Neuronal stem cell (in vitro differentiated cells): ENCODE measurements around the gene GCKR. TPM values are rescaled to one million over a fixed set of nuclear protein-coding genes. Genes with fewer than 3 reads are reported as not detected.
A peak's percentile ranks its signal among the peaks of the same experiment; 100 is the strongest.

Experiments used
- DNase-seq: peaks from one replicate; pipeline ENCODE4 v3.0.0-alpha.2; 2013; ENCODE audit warnings: low spot score
- H2AFZ ChIP-seq: one replicate; pipeline ENCODE4 v1.6.1; 2013; ENCODE audit warnings: mild to moderate bottlenecking, low read length, inconsistent platforms
- H2AK5ac ChIP-seq: 2 replicates; pipeline ENCODE4 v1.6.1; 2013; ENCODE audit warnings: low read depth, mild to moderate bottlenecking, inconsistent platforms, low read length, moderate library complexity, mixed read lengths
- H2BK120ac ChIP-seq: 2 replicates; pipeline ENCODE4 v1.6.1; 2013; ENCODE audit warnings: low read depth, mild to moderate bottlenecking, inconsistent platforms, low read length, moderate library complexity, mixed read lengths
- H2BK12ac ChIP-seq: one replicate; pipeline ENCODE4 v1.6.1; 2013; ENCODE audit warnings: low read length, inconsistent platforms
- H2BK15ac ChIP-seq: 2 replicates; pipeline ENCODE4 v1.6.1; 2013; ENCODE audit warnings: mild to moderate bottlenecking, low read length, inconsistent platforms, mixed read lengths
- H2BK5ac ChIP-seq: one replicate; pipeline ENCODE4 v1.6.1; 2013; ENCODE audit warnings: inconsistent platforms, mild to moderate bottlenecking, low read length, moderate library complexity
- H3K14ac ChIP-seq: one replicate; pipeline ENCODE4 v1.6.1; 2013; ENCODE audit warnings: low read length, inconsistent platforms
- H3K18ac ChIP-seq: 2 replicates; pipeline ENCODE4 v1.6.1; 2013; ENCODE audit warnings: low read length, inconsistent platforms
- H3K23ac ChIP-seq: 2 replicates; pipeline ENCODE4 v1.6.1; 2013; ENCODE audit warnings: low read depth, mild to moderate bottlenecking, mixed read lengths, low read length, inconsistent platforms; ENCODE audit not compliant: poor library complexity
- H3K27ac ChIP-seq: replicated peaks from 3 replicates; pipeline ENCODE4 v1.5.1; 2013; ENCODE audit warnings: low read length, inconsistent platforms
- H3K27me3 ChIP-seq, 3 experiments: 2 replicates each; pipeline ENCODE4 v1.6.1; 2013; ENCODE audit warnings: low read length in 3 of 3, mild to moderate bottlenecking in 2 of 3, inconsistent platforms in 1 of 3, low read depth in 1 of 3, mixed read lengths in 1 of 3, moderate library complexity in 1 of 3; ENCODE audit not compliant: control insufficient read depth in 3 of 3, insufficient read depth in 3 of 3
- H3K36me3 ChIP-seq, 2 donors: replicated peaks in 1 of 2; 2 replicates each; pipeline ENCODE4 v1.6.1; 2013; ENCODE audit warnings: low read length in 2 of 2; ENCODE audit not compliant: control insufficient read depth in 2 of 2, insufficient read depth in 2 of 2
- H3K4ac ChIP-seq: 2 replicates; pipeline ENCODE4 v1.6.1; 2013; ENCODE audit warnings: inconsistent platforms, mild to moderate bottlenecking, low read length, moderate library complexity
- H3K4me1 ChIP-seq, 2 donors: 1 replicate in 1 of 2; 2 replicates in 1 of 2; pipeline ENCODE4 v1.6.1; 2013; ENCODE audit warnings: low read length in 2 of 2, low read depth in 1 of 2; ENCODE audit not compliant: control insufficient read depth in 2 of 2, insufficient read depth in 1 of 2
- H3K4me2 ChIP-seq: one replicate; pipeline ENCODE4 v1.6.1; 2013; ENCODE audit warnings: mild to moderate bottlenecking, low read length, inconsistent platforms; ENCODE audit not compliant: insufficient read depth, poor library complexity, severe bottlenecking
- H3K4me3 ChIP-seq, 2 donors: 2 replicates each; pipeline ENCODE4 v1.5.1; 2013; ENCODE audit warnings: low read length in 2 of 2, mild to moderate bottlenecking in 2 of 2, inconsistent platforms in 1 of 2, moderate library complexity in 1 of 2
- H3K79me1 ChIP-seq: one replicate; pipeline ENCODE4 v1.6.1; 2013; ENCODE audit warnings: low read depth, mild to moderate bottlenecking, inconsistent platforms, low read length, moderate library complexity
- H3K9ac ChIP-seq: one replicate; pipeline ENCODE4 v1.6.1; 2013; ENCODE audit warnings: mild to moderate bottlenecking, low read depth, low read length, inconsistent platforms; ENCODE audit not compliant: poor library complexity
- H3K9me3 ChIP-seq, 2 donors: replicated peaks in 1 of 2; 2 replicates each; pipeline versions ENCODE3 to v1.6.1; 2013; ENCODE audit warnings: low read length in 2 of 2, mild to moderate bottlenecking in 2 of 2, inconsistent platforms in 1 of 2, low read depth in 1 of 2, mixed read lengths in 1 of 2, moderate library complexity in 1 of 2; ENCODE audit not compliant: control insufficient read depth in 2 of 2, insufficient read depth in 1 of 2
- H4K8ac ChIP-seq: one replicate; pipeline ENCODE4 v1.6.1; 2013; ENCODE audit warnings: low read depth, mild to moderate bottlenecking, inconsistent platforms, low read length, moderate library complexity
- H4K91ac ChIP-seq: one replicate; pipeline ENCODE4 v1.6.1; 2013; ENCODE audit warnings: low read length, low read depth, mild to moderate bottlenecking, inconsistent platforms; ENCODE audit not compliant: poor library complexity
- WGBS, 2 donors: extraction: QIAGEN DNeasy Blood & Tissue Kit; methylation state at CpG; one replicate each; pipeline ENCODE4 v1.1.7; 2013; ENCODE audit warnings: missing lambda C conversion rate in 2 of 2, mixed read lengths in 1 of 2; ENCODE audit not compliant: insufficient read length in 2 of 2, insufficient replicate concordance in 1 of 2; ENCODE audit errors: extremely low coverage in 2 of 2; 5-methylcytosine and 5-hydroxymethylcytosine counted together
- polyA plus RNA-seq, 2 experiments: library from polyadenylated mRNA; stranded (reverse); fragments of 200-250 nt; gene quantifications; one replicate each; pipeline ENCODE4 v1.2.3, GENCODE V29; 2013

The GCKR gene, protein sequence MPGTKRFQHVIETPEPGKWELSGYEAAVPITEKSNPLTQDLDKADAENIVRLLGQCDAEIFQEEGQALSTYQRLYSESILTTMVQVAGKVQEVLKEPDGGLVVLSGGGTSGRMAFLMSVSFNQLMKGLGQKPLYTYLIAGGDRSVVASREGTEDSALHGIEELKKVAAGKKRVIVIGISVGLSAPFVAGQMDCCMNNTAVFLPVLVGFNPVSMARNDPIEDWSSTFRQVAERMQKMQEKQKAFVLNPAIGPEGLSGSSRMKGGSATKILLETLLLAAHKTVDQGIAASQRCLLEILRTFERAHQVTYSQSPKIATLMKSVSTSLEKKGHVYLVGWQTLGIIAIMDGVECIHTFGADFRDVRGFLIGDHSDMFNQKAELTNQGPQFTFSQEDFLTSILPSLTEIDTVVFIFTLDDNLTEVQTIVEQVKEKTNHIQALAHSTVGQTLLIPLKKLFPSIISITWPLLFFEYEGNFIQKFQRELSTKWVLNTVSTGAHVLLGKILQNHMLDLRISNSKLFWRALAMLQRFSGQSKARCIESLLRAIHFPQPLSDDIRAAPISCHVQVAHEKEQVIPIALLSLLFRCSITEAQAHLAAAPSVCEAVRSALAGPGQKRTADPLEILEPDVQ
- polyA plus RNA-seq (2013, experiment 1 of 2): 0.36 TPM
- 0.26 TPM for polyA plus RNA-seq (2013, experiment 2 of 2)

DNA sequence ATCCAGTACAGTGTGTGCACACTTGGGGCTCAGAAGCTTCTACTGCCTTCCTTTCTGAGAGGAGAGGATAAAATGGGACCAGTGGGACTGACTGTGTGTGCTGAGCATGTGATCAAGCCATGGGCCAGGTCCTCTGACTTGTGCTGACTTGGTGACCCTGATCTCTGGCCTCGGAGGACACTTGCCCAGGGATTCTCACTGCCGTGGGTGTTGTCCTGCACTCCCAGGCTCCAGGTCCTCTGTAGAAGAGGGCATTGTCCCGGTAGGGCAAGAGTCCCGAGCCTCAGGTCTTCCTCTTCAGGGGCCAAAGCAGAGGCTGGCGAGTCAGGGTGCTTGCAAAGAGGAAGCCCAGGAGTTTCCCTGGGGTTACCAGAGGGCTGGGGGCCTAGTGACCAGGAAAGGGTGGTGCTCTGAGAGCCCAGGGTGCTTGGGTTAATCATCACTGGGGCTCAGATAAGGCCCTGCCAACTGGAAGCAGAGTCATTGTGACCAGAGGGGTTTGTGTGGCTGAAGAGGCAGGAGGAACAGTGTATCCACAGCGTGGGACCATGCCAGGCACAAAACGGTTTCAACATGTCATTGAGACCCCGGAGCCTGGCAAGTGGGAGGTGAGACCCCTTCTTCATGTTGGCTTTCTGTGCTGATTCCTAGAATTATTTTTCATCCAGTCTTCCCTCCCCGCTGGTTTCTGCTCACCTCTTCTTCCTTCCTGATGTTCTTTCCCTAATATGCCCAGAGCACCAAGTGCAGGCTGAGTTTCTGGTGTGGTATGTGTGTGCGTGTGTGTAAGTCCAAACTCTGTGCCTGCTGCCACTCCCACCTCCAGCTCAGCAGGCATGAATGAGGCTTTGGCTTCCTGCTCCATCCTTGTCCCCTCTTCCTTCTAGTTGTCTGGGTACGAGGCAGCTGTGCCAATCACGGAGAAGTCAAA lies at the start of gene GCKR:
Gene GCKR, plus strand, starts transcription at position 483 of the 931 bp plus-strand sequence. Its CDS starts 66 bp downstream, at position 549.
- H2AFZ ChIP-seq: peak within 1 kb of the TSS; percentile 100
- no peak within 1 kb of the TSS for H3K23ac ChIP-seq
- no peak within 1 kb of the TSS for H3K4ac ChIP-seq
- H3K4me2 ChIP-seq: no peak within 1 kb of the TSS
- H3K4me1 ChIP-seq: peaks cover 6% of the 10 kb centered on the region in 2 donors
- H3K9me3 ChIP-seq: no peaks in the 10 kb centered on the region
- H3K36me3 ChIP-seq: no peaks in the 10 kb centered on the region
- DNase-seq: no peak
- H2BK5ac ChIP-seq: no peak within 1 kb of the TSS
- no peak within 1 kb of the TSS for H3K4me3 ChIP-seq
- no peak within 1 kb of the TSS for H3K18ac ChIP-seq
- H3K14ac ChIP-seq: no peak within 1 kb of the TSS
- H3K27ac ChIP-seq: no peak within 1 kb of the TSS
- peaks cover 0 to 55% (median 10%) of the 10 kb centered on the region in 3 experiments for H3K27me3 ChIP-seq
- no peak within 1 kb of the TSS for H2BK120ac ChIP-seq
- no peak within 1 kb of the TSS for H2BK12ac ChIP-seq
- no CpG with 5 or more reads among the region's 12 CpGs for WGBS, 2 donors
- H2BK15ac ChIP-seq: no peak within 1 kb of the TSS
- no peaks in the 10 kb centered on the region for H3K79me1 ChIP-seq
- no peak within 1 kb of the TSS for H4K8ac ChIP-seq
- H2AK5ac ChIP-seq: peak within 1 kb of the TSS; percentile 40
- H3K9ac ChIP-seq: peak within 1 kb of the TSS; percentile 70
- no peak within 1 kb of the TSS for H4K91ac ChIP-seq

DNA sequence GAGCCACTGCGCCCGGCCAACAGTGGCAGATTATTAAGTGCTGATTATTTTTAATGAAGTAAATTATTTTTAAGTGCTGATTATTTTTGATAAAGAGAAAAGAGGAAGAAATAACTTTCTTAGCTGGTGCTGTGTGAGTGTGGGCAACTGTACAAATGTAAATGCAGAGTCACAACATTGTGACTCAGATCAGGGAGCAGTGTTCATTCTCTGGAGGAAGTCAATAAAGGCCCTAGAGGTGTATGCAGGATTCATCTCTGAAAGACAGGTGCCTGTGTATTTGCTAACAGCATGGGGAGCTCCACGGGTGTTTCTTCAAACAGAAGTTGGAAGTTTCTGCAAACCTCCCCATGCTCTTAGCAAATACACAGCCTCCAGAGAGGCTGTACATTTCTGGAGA lies 48.3 kb upstream of the GCKR start:
- DNase-seq: no peak
- Histone ChIP-seq H3K18ac (no peak overlapping the region), H4K91ac (no peak overlapping the region), H4K8ac (no peak overlapping the region), H3K36me3 (peaks cover 15 to 74% of the 10 kb centered on the region in 2 donors), H3K4me2 (no peak overlapping the region), H3K23ac (no peak overlapping the region), H2BK15ac (no peak overlapping the region), H2BK5ac (no peak overlapping the region), H2BK12ac (no peak overlapping the region), H2AK5ac (no peak overlapping the region), H3K4ac (no peak overlapping the region), H3K9ac (no peak overlapping the region), H3K27me3 (no peaks in the 10 kb centered on the region), H2BK120ac (no peak overlapping the region), H3K9me3 (no peaks in the 10 kb centered on the region), H3K27ac (no peak overlapping the region), H3K79me1 (no peaks in the 10 kb centered on the region), H3K14ac (no peak overlapping the region), H3K4me1 (no peaks in the 10 kb centered on the region), H2AFZ (no peak overlapping the region), H3K4me3 (no peak overlapping the region)
- no CpG with 5 or more reads among the region's 3 CpGs for WGBS, 2 donors

DNA sequence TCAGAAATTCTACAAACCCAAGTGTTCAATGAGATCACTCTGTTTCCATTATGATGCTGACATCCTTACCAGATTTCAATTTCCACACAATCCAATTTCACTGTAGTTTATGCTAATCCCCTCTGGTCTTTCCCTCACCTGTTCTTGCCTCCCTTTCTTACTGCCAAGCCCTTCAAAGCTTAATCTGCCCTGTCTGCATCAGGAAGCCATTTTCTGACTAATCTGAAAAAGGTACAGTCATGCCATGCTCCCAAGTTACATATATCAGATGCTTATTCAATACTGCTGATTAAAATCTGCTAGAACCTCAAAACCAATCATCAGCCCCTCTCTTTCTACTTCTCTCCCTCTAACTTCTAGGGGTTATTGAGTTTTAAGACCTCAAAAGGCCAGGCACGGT lies 45.5 kb upstream of the GCKR start:
- H3K4me2 ChIP-seq: no peak overlapping the region
- no peak overlapping the region for H3K23ac ChIP-seq
- WGBS, 2 donors: no CpG with 5 or more reads among the region's 1 CpG
- no peak overlapping the region for H2BK120ac ChIP-seq
- no peak overlapping the region for H3K9ac ChIP-seq
- H3K27ac ChIP-seq: no peak overlapping the region
- H3K36me3 ChIP-seq: peaks cover 24 to 72% of the 10 kb centered on the region in 2 donors
- H2AFZ ChIP-seq: no peak overlapping the region
- no peak overlapping the region for H3K14ac ChIP-seq
- H3K79me1 ChIP-seq: no peaks in the 10 kb centered on the region
- no peak overlapping the region for H3K18ac ChIP-seq
- no peak overlapping the region for H2BK15ac ChIP-seq
- no peak overlapping the region for H2BK5ac ChIP-seq
- H2BK12ac ChIP-seq: no peak overlapping the region
- H2AK5ac ChIP-seq: no peak overlapping the region
- no peaks in the 10 kb centered on the region for H3K4me1 ChIP-seq
- no peaks in the 10 kb centered on the region for H3K9me3 ChIP-seq
- H3K4ac ChIP-seq: no peak overlapping the region
- no peak overlapping the region for H3K4me3 ChIP-seq
- H3K27me3 ChIP-seq: no peaks in the 10 kb centered on the region
- H4K8ac ChIP-seq: no peak overlapping the region
- H4K91ac ChIP-seq: no peak overlapping the region
- DNase-seq: no peak
